Measurements from ENCODE around the gene LRRC75B.
"Not testable (repeated sequence)": the region's sequence is repeated elsewhere in the genome, so short reads cannot be mapped to it uniquely, and the experiment has no call there.

The LRRC75B gene

GRCh38 chr22:24592851-24593558 lies at the start of gene LRRC75B:
TSS of gene LRRC75B (minus strand) at chr22:24593073. CDS start at chr22:24593039, 34 bp downstream.
- H3K4me3 ChIP-seq (ENCODE audit: low read depth, low read length): peak within 1 kb of the TSS; percentile 55
- no peak for TF ChIP-seq CTCF (IDR thresholded peaks at IDR 0.05; ENCODE audit: borderline replicate concordance, insufficient read depth, low read depth, low read length)

GRCh38 chr22:24642307-24642706 lies 49.4 kb upstream of the LRRC75B start:
- not testable (repeated sequence) for H3K4me3 ChIP-seq (ENCODE audit: low read depth, low read length)

GRCh38 chr22:24636513-24636912 lies 43.6 kb upstream of the LRRC75B start:
- H3K4me3 ChIP-seq (ENCODE audit: low read depth, low read length): not testable (repeated sequence)

- peak; percentile 28; the same call in 1 of the 2 replicates for TF ChIP-seq CTCF (IDR thresholded peaks at IDR 0.05; ENCODE audit: borderline replicate concordance, insufficient read depth, low read depth, low read length)
These were observed 42.0 kb upstream of the LRRC75B start for GRCh38 chr22:24634776-24635389.

GRCh38 chr22:24633231-24634023 lies 40.6 kb upstream of the LRRC75B start:
- H3K4me3 ChIP-seq (ENCODE audit: low read depth, low read length): not testable (repeated sequence)

More at GRCh38 chr22:24634776-24635389, 42.0 kb upstream of the LRRC75B start:
- not testable (repeated sequence) for H3K4me3 ChIP-seq (ENCODE audit: low read depth, low read length)

- not testable (repeated sequence) for H3K4me3 ChIP-seq (ENCODE audit: low read depth, low read length)
These were observed 39.8 kb upstream of the LRRC75B start for GRCh38 chr22:24632642-24633041.

- not testable (repeated sequence) for H3K4me3 ChIP-seq (ENCODE audit: low read depth, low read length)
These were observed 38.7 kb upstream of the LRRC75B start for GRCh38 chr22:24631430-24632122.

GRCh38 chr22:24630812-24631427 lies 38.0 kb upstream of the LRRC75B start:
- not testable (repeated sequence) for H3K4me3 ChIP-seq (ENCODE audit: low read depth, low read length)

- TF ChIP-seq CTCF (IDR thresholded peaks at IDR 0.05; ENCODE audit: borderline replicate concordance, insufficient read depth, low read depth, low read length): peak; percentile 46
- H3K4me3 ChIP-seq (ENCODE audit: low read depth, low read length): not testable (repeated sequence)
These were observed 36.2 kb upstream of the LRRC75B start for GRCh38 chr22:24629069-24629468.

GRCh38 chr22:24627911-24628310 lies 35.0 kb upstream of the LRRC75B start:
- H3K4me3 ChIP-seq (ENCODE audit: low read depth, low read length): not testable (repeated sequence)

GRCh38 chr22:24622596-24622995 lies 29.7 kb upstream of the LRRC75B start:
- not testable (repeated sequence) for H3K4me3 ChIP-seq (ENCODE audit: low read depth, low read length)

- H3K4me3 ChIP-seq (ENCODE audit: low read depth, low read length): not testable (repeated sequence)
These were observed 28.4 kb upstream of the LRRC75B start for GRCh38 chr22:24621244-24621643.

GRCh38 chr22:24614794-24615193 lies 21.9 kb upstream of the LRRC75B start:
- H3K4me3 ChIP-seq (ENCODE audit: low read depth, low read length): not testable (repeated sequence)

- H3K4me3 ChIP-seq (ENCODE audit: low read depth, low read length): not testable (repeated sequence)
These were observed 17.0 kb upstream of the LRRC75B start for GRCh38 chr22:24609888-24610287.

- H3K4me3 ChIP-seq (ENCODE audit: low read depth, low read length): peak overlapping the region; percentile 29
These were observed 15.5 kb upstream of the LRRC75B start for GRCh38 chr22:24608327-24608726.
